Jurkat, Clone E6-1 (cell line): ENCODE measurements around the gene MEI4. TPM values are rescaled to one million over a fixed set of nuclear protein-coding genes. Genes with fewer than 3 reads are reported as not detected.
"Not testable (repeated sequence)": the region's sequence is repeated elsewhere in the genome, so short reads cannot be mapped to it uniquely, and the experiment has no call there.

Source experiments
- DNase-seq: peaks from one replicate; pipeline ENCODE4 v3.0.0-alpha.2; 2011; ENCODE audit warnings: low read depth, low spot score
- H3K4me3 ChIP-seq: 2 replicates; pipeline ENCODE4 v1.5.1; 2011; ENCODE audit warnings: mild to moderate bottlenecking, low read length, control low read depth, moderate library complexity
- polyA plus RNA-seq: library from polyadenylated mRNA; unstranded; fragments of >200 nt; gene quantifications from one replicate; pipeline ENCODE4 v1.2.1, GENCODE V29; 2012; ENCODE audit warnings: missing spikeins; ENCODE audit not compliant: insufficient read length, insufficient read depth

Gene MEI4, protein sequence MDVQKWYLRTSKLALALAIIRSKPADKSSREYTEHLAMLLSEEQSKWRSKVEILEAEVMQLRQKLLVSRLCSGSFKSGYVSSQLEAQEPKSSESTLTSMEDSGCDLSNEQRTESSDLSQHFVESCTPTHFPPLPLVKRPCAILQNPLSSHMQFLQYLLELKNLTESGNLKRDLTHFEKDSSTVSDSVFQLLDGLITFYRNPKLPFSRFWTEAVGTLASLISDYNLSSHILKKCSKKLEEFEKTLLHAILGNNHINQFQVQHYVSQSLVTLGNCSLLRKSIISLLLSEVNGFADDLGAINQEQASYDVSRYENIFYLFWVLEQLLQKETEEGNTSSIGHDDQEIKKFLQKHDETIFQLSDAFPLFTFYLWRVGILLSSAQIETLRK
- polyA plus RNA-seq: not detected

DNA sequence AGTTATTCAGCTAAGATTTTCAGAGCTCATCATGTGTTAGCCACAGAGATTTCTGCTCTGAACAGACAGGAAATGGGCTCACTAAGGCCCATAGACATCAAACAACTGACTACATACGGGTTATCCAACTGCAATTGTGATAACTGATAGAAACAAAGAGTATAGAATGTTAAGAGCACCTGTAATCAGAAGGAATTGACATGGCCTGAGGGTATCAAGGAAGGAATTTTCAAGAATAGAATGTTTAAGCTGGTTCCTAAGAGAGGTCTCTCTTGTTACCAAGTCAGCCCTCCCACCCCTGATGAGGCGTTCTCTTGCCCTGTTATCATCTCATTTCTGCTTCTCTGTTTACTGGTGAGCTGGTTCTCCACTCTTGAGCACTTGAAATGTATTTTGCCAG lies at the start of gene MEI4:
MEI4 (plus strand) TSS at position 301 of the 400 bp plus-strand sequence. CDS start 37,633 bp downstream, outside the sequence.
- H3K4me3 ChIP-seq: no peak within 1 kb of the TSS
- DNase-seq: peak; percentile 10

DNA sequence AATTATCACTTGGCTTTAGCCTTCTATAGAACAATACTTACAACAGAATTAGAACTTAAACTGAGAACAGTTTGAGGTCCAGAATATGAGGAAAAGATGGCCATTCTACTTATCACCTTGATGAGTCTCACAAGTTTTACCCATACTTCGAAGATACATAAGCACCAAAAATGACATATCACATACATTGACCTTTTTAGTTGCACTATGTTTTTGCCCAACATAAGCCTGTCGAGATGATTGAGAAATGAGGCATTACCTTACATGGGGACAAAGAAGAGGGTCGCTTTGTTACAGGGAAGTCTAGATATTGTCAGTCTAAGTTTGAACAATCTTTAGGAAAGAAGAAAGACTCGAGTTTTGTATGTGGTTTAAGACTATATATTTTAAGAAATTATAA lies 48.4 kb upstream of the MEI4 start:
- no peak overlapping the region for H3K4me3 ChIP-seq
- no peak for DNase-seq

DNA sequence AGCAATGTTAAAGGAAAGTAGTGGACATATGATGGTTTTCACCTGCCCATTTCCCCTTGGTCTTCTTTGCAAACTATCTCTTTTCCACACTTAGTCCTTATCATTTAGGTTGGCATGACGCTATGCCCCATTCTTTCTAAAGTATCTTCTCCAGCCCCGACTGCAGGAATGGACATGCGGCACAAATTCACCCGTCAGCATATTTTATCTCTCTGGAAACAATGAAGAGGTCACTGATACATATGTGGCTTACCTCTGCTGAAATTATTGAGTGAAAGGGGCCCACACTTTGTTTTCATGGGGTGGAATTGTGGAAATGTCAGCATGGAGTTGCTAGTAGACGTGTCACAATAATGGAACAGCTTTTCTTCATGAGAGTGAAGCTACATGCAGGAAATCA lies 45.8 kb upstream of the MEI4 start:
- no peak for DNase-seq
- H3K4me3 ChIP-seq: no peak overlapping the region

DNA sequence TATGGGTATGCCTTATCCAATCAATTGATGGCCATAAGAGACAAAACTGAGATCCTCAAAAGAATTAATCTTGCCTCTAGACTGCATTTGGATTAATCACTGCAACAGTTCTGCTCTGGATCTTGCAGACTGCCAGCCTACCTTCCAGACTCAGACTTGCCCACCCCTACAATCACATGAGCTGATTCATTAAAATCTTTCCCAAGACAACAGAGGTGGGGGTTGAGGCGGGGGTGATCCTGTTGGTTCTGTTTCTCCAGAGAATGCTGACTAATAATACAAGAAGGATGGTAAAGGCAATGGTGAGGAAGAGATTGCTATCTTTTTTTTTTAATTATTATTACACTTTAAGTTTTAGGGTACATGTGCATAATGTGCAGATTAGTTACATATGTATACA lies 43.7 kb upstream of the MEI4 start:
- H3K4me3 ChIP-seq: no peak overlapping the region
- DNase-seq: no peak

DNA sequence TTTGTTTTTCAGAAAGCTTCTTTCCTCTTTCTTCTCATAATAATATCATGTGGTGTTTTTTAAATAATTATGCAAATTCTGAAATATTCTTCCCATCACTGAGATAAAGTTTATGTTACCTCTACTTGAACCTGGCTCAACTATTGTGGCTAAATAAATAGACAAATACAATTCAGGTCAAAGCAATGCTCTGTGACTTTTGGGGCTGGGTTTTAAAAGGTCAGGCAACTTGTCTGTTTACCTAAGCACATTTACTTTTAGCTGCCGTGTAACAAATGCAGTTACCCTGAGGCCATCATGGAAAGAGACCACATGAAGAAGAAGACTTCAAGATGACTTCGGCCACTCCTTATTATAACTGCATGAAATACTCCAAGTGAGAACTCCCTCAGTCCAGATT lies 33.7 kb upstream of the MEI4 start:
- no peak overlapping the region for H3K4me3 ChIP-seq
- no peak for DNase-seq

DNA sequence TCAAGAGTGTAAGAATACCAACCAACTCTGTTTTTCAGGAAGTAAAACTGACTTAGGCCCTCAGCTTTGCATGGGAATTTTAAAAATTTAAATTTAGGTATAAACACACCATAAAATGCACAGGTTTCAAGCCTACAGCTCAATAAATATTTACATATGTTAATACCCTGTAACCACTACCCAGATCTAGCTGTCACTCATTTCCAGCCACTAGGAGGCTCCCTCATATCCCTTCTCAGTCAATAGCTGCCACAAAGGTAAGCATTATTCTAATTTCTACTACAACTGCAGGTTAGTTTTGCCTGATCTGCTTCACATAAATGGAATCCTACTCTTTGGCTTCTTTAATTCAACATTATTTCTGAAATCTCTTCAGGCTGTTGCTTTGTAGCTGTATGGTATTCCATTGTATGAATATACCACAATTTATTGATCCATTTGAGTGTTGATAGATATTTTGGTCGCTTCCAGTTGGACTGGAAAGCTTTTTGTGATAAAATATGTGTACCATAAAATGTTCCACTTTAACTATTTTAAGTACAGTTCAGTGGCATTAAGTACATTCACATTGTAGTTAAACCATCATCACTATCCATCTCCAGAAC lies 32.5 kb upstream of the MEI4 start:
- peak; percentile 24 for DNase-seq
- no peak overlapping the region for H3K4me3 ChIP-seq

DNA sequence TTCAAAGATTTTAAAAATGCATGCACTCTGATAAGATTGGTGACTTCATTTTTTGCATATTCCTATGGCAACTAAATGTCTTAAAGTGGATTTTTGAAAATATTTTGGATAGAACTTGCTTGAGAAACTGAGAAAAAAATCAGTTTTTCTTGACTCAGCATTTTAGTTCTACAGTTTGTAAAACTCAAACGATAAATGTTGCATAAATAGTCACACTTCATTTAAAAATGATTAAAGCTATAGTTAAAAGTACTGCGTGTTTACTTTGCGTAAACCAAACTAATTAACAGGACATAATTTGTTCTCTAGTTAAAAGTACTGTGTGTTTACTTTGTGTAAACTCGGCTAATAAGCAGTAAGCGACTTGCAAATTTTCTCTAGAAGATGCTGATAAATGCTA lies 28.3 kb upstream of the MEI4 start:
- no peak overlapping the region for H3K4me3 ChIP-seq
- DNase-seq: no peak

DNA sequence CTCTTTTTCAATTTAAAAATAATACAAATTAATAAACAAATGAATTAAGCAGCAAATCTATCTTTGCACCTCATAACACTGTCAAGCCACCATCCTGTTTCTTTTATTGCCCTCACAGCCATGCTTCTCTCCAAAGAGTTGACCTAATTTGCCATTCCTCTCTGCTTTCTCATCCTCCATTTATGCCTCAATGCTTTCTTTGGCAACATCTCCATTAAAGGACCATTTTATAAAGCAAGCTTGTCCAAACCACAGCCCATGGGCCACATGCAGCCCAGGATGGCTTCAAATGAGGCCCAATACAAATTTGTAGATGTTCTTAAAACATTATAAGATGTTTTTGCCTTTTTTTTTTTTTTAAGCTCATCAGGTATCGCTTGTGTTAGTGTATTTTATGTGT lies 26.4 kb upstream of the MEI4 start:
- H3K4me3 ChIP-seq: no peak overlapping the region
- no peak for DNase-seq

DNA sequence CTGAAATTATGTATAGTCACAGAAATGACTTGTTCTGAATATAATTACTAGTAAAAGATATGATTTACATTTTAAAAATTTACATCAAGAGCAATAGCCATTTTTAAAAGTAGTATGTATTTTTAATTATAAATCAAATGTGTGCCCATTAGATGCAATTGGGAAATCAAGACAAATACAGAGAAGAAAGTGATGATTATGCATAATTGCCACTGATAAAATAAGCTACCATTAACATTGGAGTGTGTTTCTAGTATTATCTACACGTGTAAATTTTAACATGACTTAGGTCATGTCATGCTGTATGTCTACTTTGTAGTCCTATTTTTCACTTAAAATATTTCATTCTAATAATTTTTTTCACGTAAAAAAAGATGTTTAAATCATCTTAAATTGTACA lies 22.8 kb upstream of the MEI4 start:
- no peak for DNase-seq
- no peak overlapping the region for H3K4me3 ChIP-seq

DNA sequence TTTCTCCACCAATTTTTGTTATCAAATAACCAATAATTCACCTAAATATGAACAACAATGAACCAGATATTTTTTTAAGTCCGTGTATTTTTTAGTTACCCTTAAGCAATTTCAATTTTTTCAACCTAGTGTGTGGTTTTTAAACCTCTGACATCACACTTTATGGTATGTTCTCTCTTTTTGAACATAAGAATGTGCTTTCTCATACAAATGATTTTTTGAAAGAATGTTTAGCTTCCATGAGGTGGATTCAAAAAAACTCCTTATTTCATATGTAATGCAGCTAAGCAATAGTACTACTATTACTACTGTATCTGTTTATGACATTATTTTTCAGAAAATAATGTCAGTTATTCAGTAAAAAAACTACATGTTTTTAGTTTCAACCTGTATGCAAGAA lies 19.4 kb upstream of the MEI4 start:
- DNase-seq: no peak

DNA sequence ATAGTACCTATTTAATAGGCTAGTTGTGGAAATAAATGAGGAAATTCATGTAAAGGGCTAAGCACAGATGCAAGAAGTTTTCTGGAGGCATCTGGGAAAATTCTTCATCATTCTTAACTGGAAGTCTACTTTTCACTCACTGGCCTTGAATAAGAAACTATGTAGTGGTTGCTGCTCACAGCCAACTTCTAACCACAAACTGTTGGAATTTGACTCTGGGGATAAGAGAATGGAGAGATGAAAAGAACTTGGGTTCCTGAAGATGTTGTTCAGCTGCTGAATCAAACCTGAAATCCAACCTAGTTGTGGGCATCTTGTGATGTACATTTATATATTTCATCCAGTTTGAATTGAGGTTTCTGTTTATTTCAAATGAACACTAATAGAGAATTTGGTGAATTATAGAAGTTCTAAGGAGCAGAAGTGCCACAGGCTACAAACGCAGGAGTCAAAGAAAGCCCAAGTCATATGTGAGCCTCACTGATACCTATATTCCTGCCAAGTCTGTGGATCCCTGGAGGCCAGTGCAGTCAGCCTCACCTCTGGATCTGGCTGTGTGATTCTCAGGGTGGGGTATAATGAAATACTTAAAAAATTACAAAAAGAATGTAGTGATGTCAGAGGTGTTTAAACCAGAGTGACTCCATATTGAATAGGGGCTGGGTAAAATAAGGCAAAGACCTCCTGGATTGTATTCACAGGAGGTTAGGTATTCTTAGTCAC lies 18.7 kb upstream of the MEI4 start:
- DNase-seq: no peak
- H3K4me3 ChIP-seq: no peak overlapping the region

More for the DNA sequence above, 19.4 kb upstream of the MEI4 start:
- no peak overlapping the region for H3K4me3 ChIP-seq

DNA sequence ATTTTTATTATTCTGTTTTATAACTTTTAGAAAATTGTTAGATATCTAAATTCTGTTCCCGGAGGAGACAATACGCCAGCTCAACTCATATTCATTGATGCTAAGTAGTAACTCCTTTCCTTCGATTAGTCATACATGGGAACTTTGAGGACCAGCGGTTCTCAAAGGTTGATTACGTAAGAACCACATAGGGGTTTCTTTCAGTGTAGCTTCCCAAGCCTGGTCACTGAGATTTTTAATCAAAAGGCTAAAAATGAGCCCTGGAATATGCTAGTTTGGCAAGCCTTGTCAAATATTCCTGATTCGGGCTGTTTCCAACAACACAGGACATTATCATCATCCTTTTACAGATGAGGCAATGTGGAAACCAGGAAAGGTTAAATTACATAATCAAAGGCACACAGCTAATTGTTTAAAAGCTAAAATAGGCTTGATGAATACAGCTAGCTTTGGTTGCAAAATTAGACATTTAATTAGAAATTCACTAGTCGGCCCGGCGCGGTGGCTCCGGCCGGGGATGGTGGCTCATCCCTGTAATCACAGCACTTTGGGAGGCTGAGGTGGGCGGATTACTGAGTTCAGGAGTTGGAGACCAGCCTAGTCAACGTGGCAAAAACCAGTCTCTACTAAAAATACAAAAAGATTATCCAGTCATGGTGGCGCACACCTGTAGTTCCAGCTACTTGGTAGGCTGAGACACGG lies 14.6 kb upstream of the MEI4 start:
- no peak overlapping the region for H3K4me3 ChIP-seq
- DNase-seq: no peak

DNA sequence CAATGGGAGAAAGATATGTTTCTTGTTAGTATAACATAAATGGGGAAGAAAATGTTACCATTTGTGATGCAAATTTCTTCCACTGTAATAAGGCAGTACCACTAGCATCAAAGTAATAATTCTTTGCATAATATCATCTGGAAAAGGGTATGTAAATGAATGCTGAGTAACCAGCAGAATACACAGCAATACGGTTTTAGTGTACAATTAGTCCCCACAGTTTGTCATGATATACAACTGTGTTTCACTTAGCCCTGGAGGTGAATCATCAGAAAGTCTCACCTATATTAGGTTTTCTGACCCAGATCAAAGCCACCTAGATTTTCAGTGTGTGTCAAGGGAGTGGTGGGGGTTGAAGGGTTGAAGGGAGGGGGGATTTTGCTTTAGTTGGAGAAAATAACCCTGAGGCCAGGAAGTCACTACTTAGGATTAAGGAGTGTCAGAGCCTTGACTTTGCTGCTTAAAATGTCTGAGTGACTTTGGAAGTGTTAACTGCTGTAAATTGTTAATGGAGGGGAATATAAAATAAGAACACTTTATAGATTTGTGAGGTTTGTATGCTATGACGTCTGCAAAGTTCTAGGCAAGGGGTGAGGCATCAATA lies 8.6 kb upstream of the MEI4 start:
- no peak overlapping the region for H3K4me3 ChIP-seq

DNA sequence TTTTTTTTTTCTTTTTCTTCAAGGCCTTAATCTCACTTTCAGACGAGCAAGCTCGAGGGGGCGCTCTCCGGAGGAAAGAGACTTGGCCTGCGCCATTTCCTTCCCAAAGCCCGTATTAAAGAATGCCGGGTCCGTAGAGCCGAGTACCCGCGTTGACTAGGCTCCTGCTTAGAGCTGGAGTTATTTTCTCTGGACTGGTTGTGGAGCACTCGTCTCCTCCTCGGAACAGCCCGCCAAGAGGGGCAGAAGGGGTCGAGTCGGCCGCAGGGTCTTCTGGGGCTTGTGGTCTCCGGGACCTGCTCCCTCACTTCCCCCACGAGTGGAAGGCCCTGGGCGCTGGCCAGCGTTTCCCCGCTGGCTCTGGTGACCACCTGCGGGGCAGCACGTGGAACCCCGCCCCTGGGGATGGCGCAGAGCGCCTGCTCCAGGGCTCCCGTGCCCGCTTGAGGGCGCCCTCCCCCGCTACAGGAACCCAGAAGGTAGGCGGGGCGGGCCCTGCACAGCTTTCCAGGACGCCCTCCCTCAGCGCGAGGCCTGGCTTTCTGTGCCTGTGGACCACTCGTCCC lies 2.7 kb upstream of the MEI4 start:
- no peak for DNase-seq
- H3K4me3 ChIP-seq: no peak overlapping the region

More for the DNA sequence above, 8.6 kb upstream of the MEI4 start:
- no peak for DNase-seq

DNA sequence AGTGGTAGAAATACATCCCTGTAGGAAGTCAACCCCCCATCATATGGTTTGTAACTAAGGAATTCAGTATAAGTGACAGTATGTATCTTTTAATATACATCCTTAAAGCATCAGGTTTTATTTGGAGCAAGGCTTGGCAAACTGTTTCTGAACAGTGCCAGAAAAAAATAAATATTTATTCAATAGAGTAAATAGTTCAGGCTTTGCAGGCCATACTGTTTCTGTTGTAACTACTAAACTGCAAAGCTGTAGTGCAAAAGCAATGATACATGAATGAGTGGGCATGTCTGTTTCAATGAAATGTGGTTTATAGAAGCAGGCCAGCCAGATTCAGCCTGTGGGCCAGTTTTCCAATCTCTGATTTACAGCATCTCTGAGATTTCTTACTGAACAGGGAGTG lies 977 bp downstream of the MEI4 start:
- no peak overlapping the region for H3K4me3 ChIP-seq
- DNase-seq: no peak

DNA sequence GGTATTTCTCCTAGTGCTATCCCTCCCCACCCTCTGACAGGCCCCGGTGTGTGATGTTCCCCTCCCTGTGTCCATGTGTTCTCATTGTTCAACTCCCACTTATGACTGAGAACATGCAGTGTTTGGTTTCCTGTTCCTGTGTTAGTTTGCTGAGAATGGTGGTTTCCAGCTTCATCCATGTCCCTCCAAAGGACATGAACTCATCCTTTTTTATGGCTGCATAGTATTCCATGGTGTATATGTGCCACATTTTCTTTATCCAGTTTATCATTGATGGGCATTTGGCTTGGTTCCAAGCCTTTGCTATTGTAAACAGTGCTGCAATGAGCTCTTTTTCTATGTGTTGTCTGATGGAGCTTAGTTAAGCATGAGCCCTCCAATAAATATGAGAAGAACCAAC lies 2.2 kb downstream of the MEI4 start:
- DNase-seq: not testable (repeated sequence)

DNA sequence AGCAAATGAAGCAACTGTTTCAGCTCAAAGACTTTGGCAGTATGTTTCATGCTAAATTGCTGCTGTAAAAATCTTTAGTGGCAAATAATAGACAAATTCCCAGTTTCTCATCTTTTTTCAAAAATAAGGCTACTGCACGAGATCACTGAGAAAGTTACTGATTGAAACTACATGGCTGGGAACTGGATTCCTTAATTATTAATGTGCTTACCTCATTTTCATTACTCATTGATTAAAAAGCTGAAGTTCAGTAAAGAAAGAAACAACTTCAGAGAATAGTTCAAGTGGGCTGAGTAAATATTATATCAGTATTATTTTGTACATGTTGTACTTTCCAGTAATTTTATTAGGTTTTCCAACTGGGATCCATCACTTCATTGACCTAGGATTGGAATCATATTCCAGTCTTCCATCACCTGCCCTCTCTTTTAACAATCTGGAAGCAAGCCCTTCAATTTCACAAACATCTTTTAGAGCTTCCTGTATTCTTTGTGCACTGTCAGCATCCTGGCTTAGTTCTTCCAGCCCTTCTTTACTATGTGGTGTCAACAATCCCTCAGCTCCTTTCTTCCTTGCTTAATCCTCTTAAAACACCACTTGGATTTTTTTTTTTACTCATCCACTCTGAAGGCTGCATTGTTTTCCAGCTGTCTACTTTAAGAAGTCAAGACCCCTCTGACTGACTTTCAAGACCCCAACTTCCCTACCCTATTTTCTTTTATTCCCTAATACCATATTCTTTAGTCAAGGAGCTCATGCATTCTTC lies 4.3 kb downstream of the MEI4 start:
- no peak for DNase-seq
- no peak overlapping the region for H3K4me3 ChIP-seq

More for the DNA sequence above, 2.2 kb downstream of the MEI4 start:
- H3K4me3 ChIP-seq: not testable (repeated sequence)

DNA sequence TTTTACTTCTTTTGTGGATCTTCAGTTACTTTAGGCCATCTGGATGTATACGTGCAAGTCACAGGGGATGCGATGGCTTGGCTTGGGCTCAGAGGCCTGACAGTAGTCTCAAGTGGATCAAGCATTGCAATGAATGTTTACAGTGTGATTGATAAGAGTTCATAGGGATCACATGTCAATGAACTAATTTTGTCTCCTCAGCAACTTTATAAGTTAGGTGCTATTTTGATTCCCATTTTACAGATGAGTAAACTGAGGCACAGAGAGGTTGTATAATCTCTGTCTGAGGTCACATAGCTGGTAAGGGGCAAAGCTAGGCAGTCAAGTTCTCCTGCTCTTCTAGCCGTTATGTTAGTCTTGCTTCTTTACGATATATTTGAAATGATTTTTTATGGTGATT lies 13.5 kb downstream of the MEI4 start:
- no peak for DNase-seq
- H3K4me3 ChIP-seq: no peak overlapping the region
